ENCODE data around the gene PTPRM.
"Not testable (repeated sequence)": the region's sequence is repeated elsewhere in the genome, so short reads cannot be mapped to it uniquely, and the experiment has no call there.

The PTPRM gene

GRCh38 chr18:8423051-8423557 lies 856.0 kb downstream of the PTPRM start:
- no peak for DNase-seq

- DNase-seq = no peak
Measured at GRCh38 chr18:8424481-8424880, 857.4 kb downstream of the PTPRM start.

GRCh38 chr18:8424917-8425725 lies 858.0 kb downstream of the PTPRM start:
- DNase-seq = no peak

DNA sequence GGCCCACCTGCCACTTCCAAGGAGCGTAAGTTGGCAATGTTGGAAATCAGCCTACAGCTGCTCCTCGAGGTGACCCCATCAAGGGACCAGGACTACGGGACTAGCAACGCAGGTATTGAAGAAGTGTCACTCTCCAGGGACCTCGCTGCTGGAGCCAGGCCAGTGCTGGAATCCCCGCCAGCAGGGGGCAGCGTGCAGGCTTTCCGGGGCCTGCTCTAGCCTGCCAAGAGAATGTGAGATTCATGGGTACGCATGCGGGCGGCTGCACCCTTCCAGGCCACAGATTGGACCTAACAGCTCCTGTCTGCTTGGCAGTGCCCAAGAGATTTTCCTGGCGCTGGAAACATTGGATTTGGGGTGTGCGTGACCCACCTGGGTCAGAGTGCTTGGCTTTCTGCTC lies 859.3 kb downstream of the PTPRM start:
- no peak for DNase-seq

DNA sequence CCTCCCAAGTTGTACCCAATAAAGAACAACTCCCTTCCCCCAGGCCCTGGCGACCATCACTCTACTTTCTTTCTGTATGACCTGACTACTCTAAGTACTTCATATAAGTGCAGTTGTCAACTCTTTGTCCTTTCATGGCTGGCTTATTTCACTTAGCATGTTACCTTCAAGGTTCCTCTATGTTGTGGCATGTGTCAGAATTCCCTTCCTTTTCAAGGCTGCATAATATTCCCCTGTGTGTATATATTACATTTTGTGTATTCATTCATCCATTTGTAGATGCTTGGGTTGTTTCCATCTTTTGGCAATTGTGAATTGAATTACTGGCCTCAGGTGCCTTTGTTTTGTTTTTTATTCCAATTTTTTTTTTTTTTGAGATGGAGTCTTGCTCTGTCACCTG lies 860.2 kb downstream of the PTPRM start:
- no peak for DNase-seq

- DNase-seq = no peak
Measured at GRCh38 chr18:8428951-8429350, 861.8 kb downstream of the PTPRM start.

DNA sequence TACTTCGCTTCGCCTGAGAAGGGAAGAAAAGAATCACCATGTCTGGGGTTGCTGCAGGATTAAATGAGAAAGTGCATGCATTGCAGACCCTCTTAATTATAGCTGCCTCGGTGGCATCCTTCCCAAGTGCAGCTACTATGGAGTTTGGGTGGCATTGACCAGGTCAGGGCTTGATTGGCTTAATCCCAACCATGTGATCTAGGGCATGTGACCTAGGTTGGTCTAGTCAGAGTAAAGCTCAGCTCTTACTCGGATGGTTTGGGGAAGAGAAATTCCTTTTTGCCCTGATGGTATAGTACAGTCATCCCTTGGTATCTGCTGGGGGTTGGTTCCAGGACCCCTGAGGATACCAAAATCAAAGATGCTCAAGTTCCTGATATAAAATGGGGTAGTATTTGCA lies 863.9 kb downstream of the PTPRM start:
- DNase-seq = no peak

GRCh38 chr18:8433323-8433722 lies 866.2 kb downstream of the PTPRM start:
- DNase-seq = no peak

- no peak for DNase-seq
Measured at GRCh38 chr18:8433771-8434170, 866.7 kb downstream of the PTPRM start.

DNA sequence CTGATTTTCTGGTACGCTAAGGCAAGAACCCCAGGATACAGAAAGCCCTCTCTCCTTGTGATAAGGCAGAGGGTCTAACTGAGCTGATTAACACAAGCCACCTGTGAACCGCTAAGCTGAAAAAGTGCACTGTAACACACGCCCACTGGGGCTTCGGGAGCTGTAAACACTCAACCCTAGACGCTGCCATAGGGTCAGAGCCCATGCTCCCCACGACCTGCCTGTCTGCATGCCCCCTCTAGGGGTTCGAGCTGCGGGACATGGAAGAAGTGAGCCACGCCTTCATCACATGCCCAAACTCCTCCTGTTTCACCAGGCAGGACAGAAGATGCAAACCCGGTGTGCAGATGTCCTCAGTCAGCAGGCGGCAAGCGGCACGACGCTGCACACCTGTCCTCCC lies 868.3 kb downstream of the PTPRM start:
- no peak for DNase-seq

DNA sequence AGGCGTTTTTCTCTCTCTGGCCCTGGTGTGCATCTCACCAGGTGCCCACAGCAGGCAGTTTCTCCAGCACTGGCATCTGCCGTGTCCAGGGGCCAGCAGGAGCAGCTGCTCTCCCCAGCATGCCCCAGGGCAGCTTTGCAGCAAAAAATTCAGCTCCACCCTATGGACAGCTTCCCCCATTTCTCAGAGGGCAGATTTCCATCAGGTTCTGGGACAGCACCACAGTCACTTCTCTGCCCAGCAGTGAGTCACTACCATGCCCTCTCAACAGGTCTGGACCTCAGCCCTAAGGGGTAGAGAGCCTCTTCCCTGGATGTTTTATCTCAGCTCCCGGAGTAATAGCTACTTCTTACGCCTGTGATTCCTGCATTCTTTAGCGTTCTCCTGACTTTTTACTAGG lies 871.9 kb downstream of the PTPRM start:
- DNase-seq = no peak

- no peak for DNase-seq
Measured at GRCh38 chr18:8443505-8443904, 876.4 kb downstream of the PTPRM start.

DNA sequence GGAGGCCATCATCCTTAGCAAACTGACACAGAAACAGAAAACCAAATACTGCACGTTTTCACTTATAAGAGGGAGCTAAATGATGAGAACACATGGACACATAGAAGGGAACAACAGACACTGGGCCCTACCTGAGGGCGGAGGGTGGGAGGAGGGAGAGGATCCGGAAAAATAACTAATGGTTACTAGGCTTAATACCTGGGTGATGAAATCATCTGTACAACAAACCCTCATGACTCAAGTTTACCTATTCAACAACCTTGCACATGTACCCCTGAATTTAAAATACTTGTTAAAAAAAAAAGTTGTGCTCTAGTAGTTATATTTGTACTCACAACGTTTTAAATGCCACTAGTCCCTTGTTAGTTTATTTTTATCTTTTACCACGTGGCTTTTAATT lies 879.8 kb downstream of the PTPRM start:
- not testable (repeated sequence) for DNase-seq

- DNase-seq = no peak
Measured at GRCh38 chr18:8448130-8448529, 881.0 kb downstream of the PTPRM start.

DNA sequence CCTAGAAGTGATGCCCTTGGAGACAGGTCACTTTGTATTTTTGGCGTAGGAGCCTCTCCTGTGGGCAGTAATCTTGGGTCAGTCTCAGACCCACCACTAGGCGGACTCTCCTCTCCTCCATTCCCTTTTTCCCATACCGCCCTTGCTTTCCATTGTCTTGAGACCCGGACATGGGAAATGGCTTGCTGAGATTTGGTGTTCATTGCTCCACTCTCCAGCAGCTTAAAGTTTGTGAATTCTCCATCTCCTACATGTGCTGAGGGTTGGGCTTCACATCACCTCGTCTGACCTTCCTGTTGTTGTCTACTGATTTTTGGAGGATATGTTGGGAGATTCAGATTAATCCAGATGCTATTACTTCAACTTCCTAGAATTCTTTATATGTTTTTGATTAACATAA lies 882.9 kb downstream of the PTPRM start:
- DNase-seq = no peak

DNA sequence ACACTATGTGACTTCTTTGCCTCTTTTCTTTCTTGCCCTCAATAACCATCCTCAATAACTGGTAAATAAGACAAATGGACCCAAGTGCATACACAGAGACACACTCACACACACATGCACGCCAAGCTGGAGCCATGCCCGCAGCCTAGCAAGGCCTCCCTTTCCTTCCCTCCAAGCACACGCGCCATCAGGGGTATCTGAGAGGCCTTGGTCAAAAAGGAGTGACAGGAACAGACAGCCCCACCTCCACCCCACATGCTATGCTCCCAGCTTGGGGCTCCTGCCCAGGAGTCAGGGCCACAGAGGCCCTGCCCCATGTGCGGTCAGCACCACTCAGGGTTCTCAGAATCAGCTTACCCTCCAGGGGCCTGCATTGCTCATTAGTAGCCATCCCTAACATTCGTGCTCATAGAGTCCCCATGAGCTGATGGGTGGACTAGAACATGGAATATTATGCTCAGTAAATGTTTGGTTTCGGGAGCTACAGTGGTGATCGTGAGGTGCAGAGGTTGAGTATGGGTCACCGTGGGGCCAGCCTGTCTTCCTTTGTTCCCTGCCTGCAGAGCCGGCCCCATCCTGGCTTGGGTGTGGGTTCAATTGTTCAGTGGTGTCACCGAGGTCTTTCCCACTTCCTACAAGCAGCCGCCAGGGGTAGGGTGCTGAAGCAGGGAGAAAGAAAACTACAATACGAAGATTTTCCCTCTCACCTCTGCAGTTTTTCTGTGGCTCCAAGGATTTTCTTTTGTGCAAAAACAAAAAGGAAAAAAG lies 884.0 kb downstream of the PTPRM start:
- DNase-seq = no peak

DNA sequence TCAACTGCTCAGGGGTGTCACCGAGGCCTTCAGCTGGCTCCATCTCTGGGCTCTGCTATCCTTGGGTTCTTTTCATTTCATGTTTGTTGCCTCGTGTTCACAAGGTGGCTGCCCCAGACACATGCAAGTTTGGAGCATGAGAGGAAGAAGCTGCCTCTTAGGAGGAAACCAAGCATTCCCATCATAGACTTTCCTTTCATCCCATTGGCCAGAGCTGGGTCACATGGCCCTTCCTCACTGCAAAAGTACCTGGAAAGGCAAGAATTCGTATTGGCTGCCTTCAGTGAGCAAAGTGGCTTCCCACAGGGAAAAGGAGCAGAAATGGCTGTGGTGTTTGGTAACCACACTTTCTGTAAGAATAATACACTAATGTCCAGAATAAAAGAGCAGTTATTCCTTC lies 886.4 kb downstream of the PTPRM start:
- no peak for DNase-seq

GRCh38 chr18:8454136-8454535 lies 887.0 kb downstream of the PTPRM start:
- no peak for DNase-seq

GRCh38 chr18:8455661-8456614 lies 888.8 kb downstream of the PTPRM start:
- DNase-seq = peak; percentile 49
